HEK293T (cell line): ENCODE data around the gene GABPB2.

Source experiments
- BHLHE40 ChIP-seq: fragments of 450-650 bp; IDR thresholded peaks from 2 replicates; pipeline ENCODE4 v1.6.1; 2016; ENCODE audit warnings: mild to moderate bottlenecking, moderate library complexity, borderline replicate concordance
- CTBP1 ChIP-seq: fragments of 450-650 bp; IDR thresholded peaks from 2 replicates; pipeline ENCODE4 v1.6.1; 2016; ENCODE audit warnings: borderline replicate concordance
- FOXM1 ChIP-seq: fragments of 450-650 bp; IDR thresholded peaks from 2 replicates; pipeline ENCODE4 v1.6.1; 2017; ENCODE audit warnings: mild to moderate bottlenecking, borderline replicate concordance
- LEF1 ChIP-seq: fragments of 450-650 bp; IDR thresholded peaks from 2 replicates; pipeline ENCODE4 v1.6.1; 2017; ENCODE audit warnings: mild to moderate bottlenecking, borderline replicate concordance
- NFRKB ChIP-seq: fragments of 450-650 bp; IDR thresholded peaks from 2 replicates; pipeline ENCODE4 v1.6.1; 2016; ENCODE audit warnings: mild to moderate bottlenecking, moderate library complexity
- PKNOX1 ChIP-seq: fragments of 450-650 bp; IDR thresholded peaks from 2 replicates; pipeline ENCODE4 v1.6.1; 2016
- SP1 ChIP-seq: fragments of 450-650 bp; IDR thresholded peaks from 2 replicates; pipeline ENCODE4 v1.6.1; 2017
- TARDBP ChIP-seq: fragments of 450-650 bp; IDR thresholded peaks from 2 replicates; pipeline ENCODE4 v1.6.1; 2016
- ZNF384 ChIP-seq: fragments of 450-650 bp; IDR thresholded peaks from 2 replicates; pipeline ENCODE4 v1.6.1; 2016

DNA sequence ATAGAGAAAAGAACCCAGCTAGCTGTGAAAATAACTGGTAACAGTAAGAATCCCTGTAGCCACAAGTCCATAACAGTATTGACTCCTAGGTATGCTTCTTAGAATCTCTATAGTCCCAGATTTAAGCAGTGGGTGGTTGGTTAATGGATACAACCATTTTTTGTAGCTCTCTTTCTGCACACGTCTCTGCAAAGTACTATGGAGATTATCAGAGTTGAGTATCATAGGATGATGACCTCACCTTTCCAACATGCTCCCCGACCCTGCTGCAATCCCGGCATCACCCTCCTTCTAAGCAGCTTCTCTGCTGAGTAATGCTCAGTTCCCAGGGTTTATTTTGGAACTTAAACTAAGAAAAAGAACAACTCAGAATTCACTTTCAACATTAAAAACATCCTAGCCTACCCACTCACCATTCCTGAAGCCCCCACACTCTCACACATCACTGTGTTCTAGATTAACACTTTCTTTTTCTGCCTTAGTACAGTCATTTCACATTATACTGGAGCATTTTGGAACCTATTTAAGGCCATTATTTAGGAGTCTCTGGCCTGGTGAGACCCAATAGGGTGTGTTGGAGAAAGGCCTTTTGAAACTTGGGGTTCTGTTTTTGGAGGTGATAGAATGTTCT lies 7.7 kb upstream of the GABPB2 start:
- no peak for TF ChIP-seq CTBP1
- TF ChIP-seq SP1 = no peak
- no peak for TF ChIP-seq LEF1
- no peak for TF ChIP-seq TARDBP
- TF ChIP-seq ZNF384 = no peak
- no peak for TF ChIP-seq NFRKB
- TF ChIP-seq BHLHE40 = no peak
- no peak for TF ChIP-seq FOXM1
- TF ChIP-seq PKNOX1 = no peak
